Right atrium auricular region (tissue), 2 donors: ENCODE measurements around the gene PSMD6. TPM values are rescaled to one million over a fixed set of nuclear protein-coding genes. Genes with fewer than 3 reads are reported as not detected.

Experiments
- DNase-seq: peaks from one replicate; pipeline ENCODE4 v3.0.0-alpha.2; 2019; ENCODE audit warnings: low spot score
- H3K27ac ChIP-seq, 2 donors: fragments of 200-600 bp; sonication (generic); 1 replicate in 1 of 2; 2 replicates in 1 of 2; pipeline ENCODE4 v1.5.1; 2016 to 2019
- H3K27me3 ChIP-seq, 2 donors: fragments of 200-600 bp; sonication (generic); one replicate each; pipeline versions ENCODE4 v1.5.1 to v1.6.0; 2017 to 2019
- H3K36me3 ChIP-seq: fragments of 200-600 bp; sonication (generic); one replicate; pipeline ENCODE4 v1.5.1; 2016
- H3K4me1 ChIP-seq, 2 donors: fragments of 200-600 bp; sonication (generic); one replicate each; pipeline versions ENCODE4 v1.5.1 to v1.6.0; 2017 to 2019
- H3K4me3 ChIP-seq, 2 donors: fragments of 200-600 bp; sonication (generic); 1 replicate in 1 of 2; 2 replicates in 1 of 2; pipeline ENCODE4 v1.5.1; 2017 to 2019; ENCODE audit warnings: mild to moderate bottlenecking in 1 of 2, moderate library complexity in 1 of 2
- H3K9me3 ChIP-seq, 2 donors: fragments of 200-600 bp; sonication (generic); one replicate each; pipeline ENCODE4 v1.5.1; 2019
- CTCF ChIP-seq, 2 donors: fragments of 200-600 bp; sonication (generic); IDR thresholded peaks; one replicate each; pipeline ENCODE4 v1.5.1; 2019; ENCODE audit warnings: antibody characterized with exemption in 2 of 2
- total RNA-seq, 2 donors: library from RNA; depleted of rRNA; stranded (reverse); fragments of >200 nt; gene quantifications; one replicate each; pipeline ENCODE4 v1.1.0, GENCODE V29; 2016

Gene PSMD6
- total RNA-seq, 2 donors from 2014 or later: 48.2 to 74.5 TPM

GRCh38 chr3:63995086-63995485 lies 28.2 kb downstream of the PSMD6 start:
- no peak for DNase-seq
- H3K4me3 ChIP-seq: no peak overlapping the region
- H3K27ac ChIP-seq: no peak overlapping the region
- no peak for TF ChIP-seq CTCF (IDR thresholded peaks at IDR 0.05)
- no peaks in the 10 kb centered on the region for H3K9me3 ChIP-seq
- H3K4me1 ChIP-seq: peaks cover 0 to 15% of the 10 kb centered on the region in 2 donors
- peaks cover 61% of the 10 kb centered on the region for H3K36me3 ChIP-seq
- no peaks in the 10 kb centered on the region for H3K27me3 ChIP-seq

- DNase-seq: peak; percentile 74
- TF ChIP-seq CTCF (IDR thresholded peaks at IDR 0.05): peak; percentile 89 to 96
- no peak overlapping the region for H3K4me3 ChIP-seq
- H3K9me3 ChIP-seq: no peaks in the 10 kb centered on the region
- H3K27ac ChIP-seq: no peak overlapping the region
- no peaks in the 10 kb centered on the region for H3K27me3 ChIP-seq
- H3K4me1 ChIP-seq: peaks cover 0 to 5% of the 10 kb centered on the region in 2 donors
- peaks cover 75% of the 10 kb centered on the region for H3K36me3 ChIP-seq
These were observed 29.6 kb downstream of the PSMD6 start for GRCh38 chr3:63993653-63994079.

- Histone ChIP-seq H3K27ac (no peak overlapping the region), H3K4me1 (peaks cover 0 to 5% of the 10 kb centered on the region in 2 donors), H3K36me3 (peaks cover 82% of the 10 kb centered on the region), H3K4me3 (no peak overlapping the region), H3K27me3 (no peaks in the 10 kb centered on the region), H3K9me3 (no peaks in the 10 kb centered on the region)
- no peak for TF ChIP-seq CTCF (IDR thresholded peaks at IDR 0.05)
- DNase-seq: no peak
These were observed 30.6 kb downstream of the PSMD6 start for GRCh38 chr3:63992516-63993209.

GRCh38 chr3:63991666-63992065 lies 31.6 kb downstream of the PSMD6 start:
- H3K4me3 ChIP-seq: no peak overlapping the region
- TF ChIP-seq CTCF (IDR thresholded peaks at IDR 0.05): no peak
- no peaks in the 10 kb centered on the region for H3K9me3 ChIP-seq
- peaks cover 80% of the 10 kb centered on the region for H3K36me3 ChIP-seq
- H3K4me1 ChIP-seq: peaks cover 0 to 5% of the 10 kb centered on the region in 2 donors
- DNase-seq: no peak
- no peak overlapping the region for H3K27ac ChIP-seq
- H3K27me3 ChIP-seq: no peaks in the 10 kb centered on the region

GRCh38 chr3:63990733-63991132 lies 32.6 kb downstream of the PSMD6 start:
- Histone ChIP-seq H3K27me3 (no peaks in the 10 kb centered on the region), H3K36me3 (peaks cover 71% of the 10 kb centered on the region), H3K4me1 (peaks cover 0 to 5% of the 10 kb centered on the region in 2 donors), H3K27ac (no peak overlapping the region), H3K4me3 (no peak overlapping the region), H3K9me3 (no peaks in the 10 kb centered on the region)
- no peak for DNase-seq
- TF ChIP-seq CTCF (IDR thresholded peaks at IDR 0.05): no peak

GRCh38 chr3:63990204-63990603 lies 33.1 kb downstream of the PSMD6 start:
- Histone ChIP-seq H3K4me3 (no peak overlapping the region), H3K36me3 (peaks cover 65% of the 10 kb centered on the region), H3K27me3 (no peaks in the 10 kb centered on the region), H3K9me3 (no peaks in the 10 kb centered on the region), H3K4me1 (peaks cover 0 to 5% of the 10 kb centered on the region in 2 donors), H3K27ac (no peak overlapping the region)
- TF ChIP-seq CTCF (IDR thresholded peaks at IDR 0.05): no peak
- no peak for DNase-seq
